GM10266 (cell line): Measurements from ENCODE around the gene CELF1.

Experiments used
- DNase-seq: peaks from one replicate; pipeline ENCODE4 v3.0.0; 2012; ENCODE audit errors: extremely low spot score
- CTCF ChIP-seq: IDR thresholded peaks from 2 replicates; pipeline ENCODE4 v1.5.1; 2012; ENCODE audit warnings: mild to moderate bottlenecking, low read depth; ENCODE audit not compliant: control insufficient read depth, insufficient read depth; ENCODE audit errors: missing control alignments

CELF1 gene

GRCh38 chr11:47495011-47495855 lies 57.7 kb downstream of the CELF1 start:
- TF ChIP-seq CTCF, result no peak
- DNase-seq, result no peak

GRCh38 chr11:47489395-47489755 lies 63.6 kb downstream of the CELF1 start:
- DNase-seq, result no peak

GRCh38 chr11:47488674-47489394 lies 64.1 kb downstream of the CELF1 start:
- no peak for DNase-seq

More at GRCh38 chr11:47489395-47489755, 63.6 kb downstream of the CELF1 start:
- TF ChIP-seq CTCF, result no peak

GRCh38 chr11:47488111-47488510 lies 64.8 kb downstream of the CELF1 start:
- no peak for DNase-seq
- TF ChIP-seq CTCF, result no peak

More at GRCh38 chr11:47488674-47489394, 64.1 kb downstream of the CELF1 start:
- no peak for TF ChIP-seq CTCF

- TF ChIP-seq CTCF, result no peak
- no peak for DNase-seq
These were observed 65.5 kb downstream of the CELF1 start for GRCh38 chr11:47487421-47487820.

- no peak for TF ChIP-seq CTCF
- DNase-seq, result no peak
These were observed 67.8 kb downstream of the CELF1 start for GRCh38 chr11:47485107-47485506.

GRCh38 chr11:47483457-47483856 lies 69.5 kb downstream of the CELF1 start:
- DNase-seq, result no peak
- TF ChIP-seq CTCF, result no peak
